H4 (cell line): Measurements from ENCODE around the gene PTPN1. TPM values are rescaled to one million over a fixed set of nuclear protein-coding genes. Genes with fewer than 3 reads are reported as not detected.
A peak's percentile ranks its signal among the peaks of the same experiment; 100 is the strongest.

Experiments used
- DNase-seq: peaks from one replicate; pipeline ENCODE4 v3.0.0-alpha.2; 2015; ENCODE audit warnings: low spot score
- total RNA-seq: library from RNA; depleted of rRNA; stranded (reverse); fragments of >200 nt; shearing (Covaris generic); gene quantifications from 2 replicates; pipeline ENCODE4 v1.2.3, GENCODE V29; 2014

PTPN1 gene
- total RNA-seq, 1 experiment from 2014 or later = 22.8 TPM

DNA sequence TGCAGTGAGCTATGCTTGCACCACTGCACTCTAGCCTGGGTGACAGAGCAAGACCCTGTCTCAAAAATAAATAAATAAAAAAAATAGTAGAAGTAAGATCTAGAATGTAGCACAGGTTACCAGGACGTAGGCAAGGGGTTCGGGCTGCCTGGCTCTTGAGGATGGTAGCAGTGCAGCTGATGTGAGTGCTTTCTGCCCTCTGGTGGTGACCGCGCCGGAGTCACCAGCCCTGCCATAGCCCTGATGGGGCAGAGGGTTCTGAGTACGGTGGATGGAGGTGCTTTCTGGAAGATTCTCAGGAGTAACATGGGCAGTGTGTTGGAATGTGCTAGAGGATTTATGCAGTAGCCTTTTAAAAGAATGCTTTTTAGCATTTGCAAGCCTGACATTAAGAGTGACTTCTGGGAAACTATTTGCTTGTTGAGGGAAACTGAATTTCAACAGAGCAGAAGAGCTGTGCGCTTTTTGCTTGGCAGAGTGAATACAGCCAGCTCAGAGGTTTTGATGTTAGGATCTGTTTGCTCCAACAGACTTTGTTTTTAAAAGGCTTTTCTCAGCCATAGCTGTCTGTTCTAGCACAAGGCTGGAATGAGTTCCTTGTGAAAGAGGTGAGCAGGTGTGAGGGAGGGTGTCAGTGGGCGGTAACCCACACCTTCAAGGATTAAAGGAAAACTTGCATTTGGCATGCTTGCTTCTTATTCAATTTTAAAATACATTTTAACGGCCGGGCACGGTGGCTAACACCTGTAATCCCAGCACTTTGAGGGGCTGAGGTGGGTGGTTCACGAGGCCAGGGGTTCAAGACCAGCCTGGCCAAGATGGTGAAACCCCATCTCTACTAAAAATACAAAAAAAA is 65.9 kb downstream of the PTPN1 start:
- DNase-seq = peak; percentile 43

DNA sequence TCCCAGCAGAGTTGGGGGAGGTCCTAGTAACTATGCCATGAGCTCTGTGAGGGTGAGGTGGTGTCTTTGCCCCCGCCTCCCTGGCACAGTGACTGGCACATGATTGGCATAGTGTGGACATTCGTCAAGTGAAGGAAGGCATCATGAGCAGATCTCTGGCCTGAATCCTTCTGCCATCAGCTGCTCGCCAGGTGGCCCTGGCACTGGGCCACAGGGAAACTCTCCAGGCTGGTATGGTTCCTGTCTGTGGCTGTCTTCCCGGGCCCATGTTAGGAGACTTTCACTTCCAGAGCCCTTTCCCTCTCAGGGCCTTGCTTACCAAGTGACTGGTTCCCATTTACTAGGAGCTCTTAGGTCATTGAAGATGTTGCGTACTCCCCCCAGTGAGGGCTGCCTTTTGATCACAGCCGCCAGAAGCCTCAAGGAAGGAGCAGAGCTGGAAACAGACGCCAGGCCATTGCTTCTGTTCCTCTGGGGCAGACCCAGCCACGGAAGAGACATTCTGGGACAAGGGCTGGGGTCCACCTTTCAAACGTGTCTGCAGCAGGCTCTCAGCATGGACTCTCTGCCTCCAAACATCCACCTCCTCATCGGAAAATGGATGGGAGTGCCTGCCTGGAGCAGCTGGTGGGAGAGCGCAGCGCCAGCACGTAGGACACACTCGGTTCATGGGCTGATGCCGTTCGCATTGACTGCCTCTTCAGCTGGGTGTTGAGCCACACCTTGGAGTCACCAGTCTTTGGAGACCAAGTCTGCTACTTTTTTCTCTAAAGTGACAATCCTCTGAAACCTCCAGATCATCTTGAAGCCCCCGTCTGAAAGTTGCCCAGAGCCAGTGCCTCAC is 67.2 kb downstream of the PTPN1 start:
- DNase-seq = no peak

DNA sequence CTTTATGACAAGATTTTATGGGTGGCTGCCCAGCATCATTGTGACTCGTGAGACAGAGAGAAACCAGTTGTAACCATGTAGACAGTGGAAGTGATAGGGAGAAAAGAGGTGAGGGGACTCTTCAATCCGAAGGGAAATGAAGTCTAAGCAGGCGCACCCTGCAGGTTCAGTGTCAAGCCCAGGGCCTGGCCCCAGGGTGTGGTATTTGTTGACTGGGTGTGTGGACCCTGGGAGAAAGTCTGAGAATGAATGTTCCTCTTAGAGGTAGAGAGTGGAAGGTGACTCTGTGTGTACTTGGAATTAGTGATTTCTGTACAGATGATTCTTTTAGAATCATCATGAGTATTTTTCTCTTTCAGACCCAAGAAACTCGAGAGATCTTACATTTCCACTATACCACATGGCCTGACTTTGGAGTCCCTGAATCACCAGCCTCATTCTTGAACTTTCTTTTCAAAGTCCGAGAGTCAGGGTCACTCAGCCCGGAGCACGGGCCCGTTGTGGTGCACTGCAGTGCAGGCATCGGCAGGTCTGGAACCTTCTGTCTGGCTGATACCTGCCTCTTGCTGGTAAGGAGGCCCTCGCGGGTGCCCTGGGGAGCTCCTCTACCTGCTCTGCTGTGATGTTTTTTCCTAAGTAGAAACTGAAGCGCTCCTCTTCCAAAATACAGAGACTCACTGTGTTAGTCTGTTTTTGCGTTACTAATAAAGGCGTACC is 68.0 kb downstream of the PTPN1 start:
- DNase-seq = no peak

DNA sequence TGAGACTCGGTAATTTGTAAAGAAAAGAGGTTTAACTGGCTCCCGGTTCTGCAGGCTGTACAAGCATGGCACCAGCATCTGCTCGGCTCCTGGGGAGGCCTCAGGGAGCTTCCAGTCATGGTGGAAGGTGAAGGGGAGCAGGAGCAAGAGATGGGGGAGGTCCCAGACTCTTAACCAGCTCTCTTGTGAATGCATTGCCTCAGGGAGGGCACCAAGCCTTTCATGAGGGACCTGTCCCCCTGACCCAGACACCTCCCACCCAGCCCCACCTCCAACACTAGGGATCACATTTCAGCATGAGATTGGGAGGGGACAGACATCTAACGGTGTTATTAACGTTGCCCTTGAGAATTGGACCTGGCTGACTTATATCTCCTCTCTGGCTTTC is 68.6 kb downstream of the PTPN1 start:
- DNase-seq = no peak

DNA sequence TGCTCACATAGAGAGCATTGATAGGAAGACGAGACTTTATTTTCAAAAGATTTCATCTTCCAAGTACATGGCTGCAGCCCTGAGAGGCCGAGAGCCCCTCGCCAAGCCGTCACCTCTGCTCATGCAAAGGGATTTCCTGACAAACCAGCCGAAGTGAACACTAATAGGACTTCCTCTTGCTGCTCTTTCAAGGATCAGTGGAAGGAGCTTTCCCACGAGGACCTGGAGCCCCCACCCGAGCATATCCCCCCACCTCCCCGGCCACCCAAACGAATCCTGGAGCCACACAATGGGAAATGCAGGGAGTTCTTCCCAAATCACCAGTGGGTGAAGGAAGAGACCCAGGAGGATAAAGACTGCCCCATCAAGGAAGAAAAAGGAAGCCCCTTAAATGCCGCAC is 69.3 kb downstream of the PTPN1 start:
- DNase-seq = no peak

DNA sequence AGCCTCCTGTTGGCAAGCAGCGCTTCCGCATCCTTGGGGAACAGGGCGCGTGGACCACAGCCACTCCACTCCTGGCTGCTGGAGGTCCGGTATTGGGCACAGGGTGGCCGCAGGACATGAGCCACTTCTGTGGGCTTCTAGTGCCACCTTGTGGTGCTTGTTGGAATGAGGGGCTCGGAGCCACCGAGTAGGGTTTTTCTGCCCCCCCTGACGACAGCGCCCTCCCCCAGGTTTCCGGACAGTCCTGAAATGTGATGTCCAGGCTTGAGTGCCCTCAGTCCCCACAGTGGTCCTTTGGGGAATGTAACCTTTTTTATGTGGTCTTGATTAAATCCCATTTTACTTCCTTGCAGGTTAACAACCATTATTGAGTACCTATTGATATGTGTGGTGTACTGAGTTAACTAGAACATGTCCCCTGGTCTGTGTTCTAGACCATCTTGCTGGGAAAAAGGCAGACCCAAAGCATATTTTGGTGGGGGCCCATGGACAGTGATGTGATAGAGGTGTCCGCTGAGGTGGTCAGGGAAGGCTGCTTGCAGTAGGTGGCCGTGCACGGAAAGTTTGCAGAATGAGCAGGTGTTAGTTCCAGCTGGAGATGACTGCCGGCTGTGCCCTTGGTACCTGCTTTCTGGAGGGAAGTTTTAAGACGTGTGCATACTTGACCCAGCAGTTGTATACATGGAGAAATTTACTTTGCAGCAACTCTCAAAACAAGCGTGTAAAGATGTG is 70.0 kb downstream of the PTPN1 start:
- peak; percentile 44 for DNase-seq

DNA sequence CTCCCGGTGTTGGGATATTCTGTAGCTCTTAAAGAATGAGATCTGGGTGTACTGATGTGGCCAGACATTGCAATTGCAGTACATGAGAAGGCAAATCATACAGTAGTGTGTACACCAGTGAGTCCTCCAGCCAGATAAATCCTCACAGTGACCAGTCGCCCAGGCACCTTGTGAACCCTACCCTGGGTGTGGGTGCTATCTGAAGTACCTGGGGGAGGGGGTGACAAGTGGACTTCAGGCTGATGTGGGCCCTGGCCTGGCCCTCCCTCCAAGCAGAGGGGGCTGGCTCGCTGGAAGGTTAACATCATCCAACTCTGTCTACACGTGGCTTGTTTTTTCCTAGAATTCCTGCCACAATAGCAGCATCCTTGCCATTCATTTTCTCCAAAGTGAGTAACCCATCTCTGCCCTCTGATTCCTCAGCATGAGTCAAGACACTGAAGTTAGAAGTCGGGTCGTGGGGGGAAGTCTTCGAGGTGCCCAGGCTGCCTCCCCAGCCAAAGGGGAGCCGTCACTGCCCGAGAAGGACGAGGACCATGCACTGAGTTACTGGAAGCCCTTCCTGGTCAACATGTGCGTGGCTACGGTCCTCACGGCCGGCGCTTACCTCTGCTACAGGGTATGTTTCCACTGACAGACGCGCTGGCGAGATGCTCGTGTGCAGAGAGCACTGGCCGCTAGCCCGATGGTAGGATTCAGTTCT is 70.8 kb downstream of the PTPN1 start:
- DNase-seq = no peak

DNA sequence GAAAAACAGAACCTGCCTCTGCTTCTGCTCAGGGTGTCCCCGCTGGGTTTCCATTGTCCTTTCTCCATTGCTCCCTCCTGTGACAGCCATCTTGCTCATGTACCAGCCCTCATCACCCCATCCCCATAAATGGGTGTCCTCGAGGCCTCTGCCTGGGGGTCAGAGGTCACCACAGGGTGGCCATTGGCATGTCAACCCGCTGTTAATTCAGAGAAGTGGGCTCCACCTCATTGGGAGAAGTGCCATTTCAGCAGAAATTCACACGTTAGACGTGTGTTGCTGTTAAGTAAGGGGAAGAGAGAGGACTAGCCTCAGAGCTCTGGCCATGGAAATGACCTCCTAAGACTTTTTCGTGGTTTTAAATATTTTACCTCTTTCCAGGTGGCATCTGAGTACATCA is 71.9 kb downstream of the PTPN1 start:
- DNase-seq = no peak

DNA sequence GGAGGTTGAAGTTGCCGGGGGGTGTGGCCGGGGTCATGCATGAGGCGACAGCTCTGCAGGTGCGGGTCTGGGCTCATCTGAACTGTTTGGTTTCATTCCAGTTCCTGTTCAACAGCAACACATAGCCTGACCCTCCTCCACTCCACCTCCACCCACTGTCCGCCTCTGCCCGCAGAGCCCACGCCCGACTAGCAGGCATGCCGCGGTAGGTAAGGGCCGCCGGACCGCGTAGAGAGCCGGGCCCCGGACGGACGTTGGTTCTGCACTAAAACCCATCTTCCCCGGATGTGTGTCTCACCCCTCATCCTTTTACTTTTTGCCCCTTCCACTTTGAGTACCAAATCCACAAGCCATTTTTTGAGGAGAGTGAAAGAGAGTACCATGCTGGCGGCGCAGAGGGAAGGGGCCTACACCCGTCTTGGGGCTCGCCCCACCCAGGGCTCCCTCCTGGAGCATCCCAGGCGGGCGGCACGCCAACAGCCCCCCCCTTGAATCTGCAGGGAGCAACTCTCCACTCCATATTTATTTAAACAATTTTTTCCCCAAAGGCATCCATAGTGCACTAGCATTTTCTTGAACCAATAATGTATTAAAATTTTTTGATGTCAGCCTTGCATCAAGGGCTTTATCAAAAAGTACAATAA is 72.5 kb downstream of the PTPN1 start:
- no peak for DNase-seq

DNA sequence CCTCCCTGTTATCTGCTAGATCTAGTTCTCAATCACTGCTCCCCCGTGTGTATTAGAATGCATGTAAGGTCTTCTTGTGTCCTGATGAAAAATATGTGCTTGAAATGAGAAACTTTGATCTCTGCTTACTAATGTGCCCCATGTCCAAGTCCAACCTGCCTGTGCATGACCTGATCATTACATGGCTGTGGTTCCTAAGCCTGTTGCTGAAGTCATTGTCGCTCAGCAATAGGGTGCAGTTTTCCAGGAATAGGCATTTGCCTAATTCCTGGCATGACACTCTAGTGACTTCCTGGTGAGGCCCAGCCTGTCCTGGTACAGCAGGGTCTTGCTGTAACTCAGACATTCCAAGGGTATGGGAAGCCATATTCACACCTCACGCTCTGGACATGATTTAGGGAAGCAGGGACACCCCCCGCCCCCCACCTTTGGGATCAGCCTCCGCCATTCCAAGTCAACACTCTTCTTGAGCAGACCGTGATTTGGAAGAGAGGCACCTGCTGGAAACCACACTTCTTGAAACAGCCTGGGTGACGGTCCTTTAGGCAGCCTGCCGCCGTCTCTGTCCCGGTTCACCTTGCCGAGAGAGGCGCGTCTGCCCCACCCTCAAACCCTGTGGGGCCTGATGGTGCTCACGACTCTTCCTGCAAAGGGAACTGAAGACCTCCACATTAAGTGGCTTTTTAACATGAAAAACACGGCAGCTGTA is 73.4 kb downstream of the PTPN1 start:
- no peak for DNase-seq

DNA sequence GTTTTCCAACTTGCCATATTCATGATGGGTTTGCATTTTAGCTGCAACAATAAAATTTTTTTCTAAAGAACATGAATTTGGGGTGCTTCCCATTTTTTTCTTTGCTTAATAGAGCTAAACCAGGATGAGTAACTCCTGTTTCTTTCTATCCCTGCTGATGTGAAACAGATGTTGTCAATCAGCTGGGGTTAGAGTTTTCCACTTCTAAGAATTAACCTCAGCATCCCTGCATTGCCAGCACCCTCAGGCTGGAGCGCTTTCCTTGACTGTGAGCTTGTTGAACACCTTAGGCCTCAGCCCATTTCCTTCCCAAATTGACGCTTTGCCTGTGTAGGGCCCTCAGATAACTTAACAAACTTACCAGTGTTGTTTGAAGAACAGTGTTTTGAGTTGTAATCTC is 74.5 kb downstream of the PTPN1 start:
- DNase-seq = no peak

DNA sequence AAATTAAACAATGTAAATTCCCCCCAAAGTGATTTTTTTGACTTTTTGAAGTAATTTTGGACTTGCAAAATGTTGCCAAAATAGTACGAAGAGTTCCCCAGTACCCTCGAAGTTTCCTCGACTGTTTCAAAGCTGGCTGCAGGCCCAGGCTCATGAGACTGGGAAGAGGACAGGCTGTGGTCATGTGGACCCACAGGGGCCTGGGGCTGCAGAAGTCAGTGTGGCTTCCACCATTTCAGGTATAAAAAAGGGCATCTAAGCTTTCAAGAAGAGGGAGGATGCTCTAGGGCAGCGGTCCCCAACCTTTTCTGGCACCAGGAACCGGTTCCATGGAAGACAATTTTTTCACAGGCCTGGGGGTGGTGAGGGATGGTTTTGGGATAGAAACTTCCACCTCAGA is 75.0 kb downstream of the PTPN1 start:
- DNase-seq = no peak

DNA sequence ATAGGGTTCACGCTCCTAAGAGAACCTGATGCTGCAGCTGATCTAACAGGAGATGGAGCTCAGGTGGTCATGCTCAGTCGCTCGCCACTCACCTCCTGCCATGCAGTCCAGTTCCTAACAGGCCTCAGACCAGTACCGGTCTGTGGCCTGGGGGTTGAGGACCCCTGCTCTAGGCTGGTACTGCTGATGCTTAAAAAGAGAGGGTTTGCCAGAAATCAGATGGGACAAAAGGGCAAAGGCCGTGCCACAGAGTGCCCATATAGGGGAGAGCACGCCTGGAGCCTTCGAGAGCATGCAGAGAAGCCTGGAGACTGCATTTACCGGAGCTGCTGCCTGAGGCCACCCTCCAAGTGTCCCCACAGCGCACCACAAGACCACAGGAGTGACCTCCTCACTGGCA is 75.5 kb downstream of the PTPN1 start:
- DNase-seq = no peak

DNA sequence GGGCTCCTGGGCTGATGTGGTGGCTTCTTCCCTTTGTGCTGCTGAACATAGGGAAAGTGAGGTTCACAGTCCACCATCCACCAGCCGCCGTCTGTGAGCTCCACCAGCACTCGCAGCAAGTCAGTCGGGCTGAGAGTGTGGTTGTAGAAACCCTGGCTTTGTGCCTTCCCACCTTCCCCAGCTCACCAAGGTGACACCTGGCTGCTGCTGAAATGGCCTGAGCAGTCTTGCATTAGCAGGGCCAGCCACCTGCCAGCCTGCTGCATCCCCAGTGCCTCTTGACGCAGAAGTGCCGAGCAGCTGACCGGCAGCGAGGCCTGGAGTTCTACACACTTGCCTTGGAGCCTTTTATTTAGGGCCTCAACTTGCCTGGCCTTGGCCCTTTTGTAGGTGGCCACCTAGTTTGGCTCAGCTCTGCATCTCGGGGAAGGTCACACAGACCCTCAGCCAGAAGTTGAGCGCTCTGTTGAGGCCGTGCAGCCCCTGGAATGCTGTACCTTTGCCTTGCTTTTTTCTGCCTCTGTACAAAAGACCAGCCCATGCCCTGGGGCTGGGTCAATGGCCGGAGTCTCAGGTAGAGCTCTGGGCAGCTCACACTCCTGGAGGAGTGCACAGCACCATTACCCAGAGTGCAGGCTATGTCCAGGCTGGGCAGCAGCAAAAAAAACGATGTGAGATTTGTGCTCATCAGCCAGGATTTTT is 76.5 kb downstream of the PTPN1 start:
- no peak for DNase-seq

DNA sequence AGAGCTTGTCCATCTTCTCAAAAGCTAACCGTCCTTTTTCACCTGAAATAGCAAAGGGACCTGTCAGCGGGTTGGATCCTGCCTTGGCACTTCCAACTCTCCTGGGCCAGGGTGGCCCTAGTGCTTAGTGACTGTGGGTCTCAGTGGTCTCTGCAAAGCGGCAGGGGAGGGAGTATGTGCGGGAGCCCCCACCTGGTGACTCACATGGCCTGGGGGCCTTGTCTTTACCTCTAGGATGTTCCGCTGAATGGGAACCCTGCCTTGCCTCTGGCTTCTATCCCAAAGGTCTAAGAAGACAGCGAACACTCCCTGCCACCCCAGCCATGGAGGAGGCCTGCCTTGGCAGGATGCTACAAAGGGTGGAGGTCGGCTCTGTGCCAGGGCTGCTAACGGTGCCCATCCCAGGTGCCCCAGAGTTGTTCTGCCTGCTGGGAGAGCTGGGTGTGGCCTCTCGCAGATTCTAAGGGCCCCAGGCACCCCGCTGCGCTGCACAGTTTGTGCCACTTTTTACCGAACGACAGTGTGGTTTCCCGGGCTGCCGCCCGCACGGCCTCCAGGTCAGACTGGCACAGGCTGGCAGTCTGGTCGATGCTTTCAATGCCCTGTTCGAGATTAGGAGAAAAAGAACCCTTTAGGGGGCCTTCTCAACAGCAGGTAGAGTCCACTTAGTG is 77.2 kb downstream of the PTPN1 start:
- DNase-seq = no peak

DNA sequence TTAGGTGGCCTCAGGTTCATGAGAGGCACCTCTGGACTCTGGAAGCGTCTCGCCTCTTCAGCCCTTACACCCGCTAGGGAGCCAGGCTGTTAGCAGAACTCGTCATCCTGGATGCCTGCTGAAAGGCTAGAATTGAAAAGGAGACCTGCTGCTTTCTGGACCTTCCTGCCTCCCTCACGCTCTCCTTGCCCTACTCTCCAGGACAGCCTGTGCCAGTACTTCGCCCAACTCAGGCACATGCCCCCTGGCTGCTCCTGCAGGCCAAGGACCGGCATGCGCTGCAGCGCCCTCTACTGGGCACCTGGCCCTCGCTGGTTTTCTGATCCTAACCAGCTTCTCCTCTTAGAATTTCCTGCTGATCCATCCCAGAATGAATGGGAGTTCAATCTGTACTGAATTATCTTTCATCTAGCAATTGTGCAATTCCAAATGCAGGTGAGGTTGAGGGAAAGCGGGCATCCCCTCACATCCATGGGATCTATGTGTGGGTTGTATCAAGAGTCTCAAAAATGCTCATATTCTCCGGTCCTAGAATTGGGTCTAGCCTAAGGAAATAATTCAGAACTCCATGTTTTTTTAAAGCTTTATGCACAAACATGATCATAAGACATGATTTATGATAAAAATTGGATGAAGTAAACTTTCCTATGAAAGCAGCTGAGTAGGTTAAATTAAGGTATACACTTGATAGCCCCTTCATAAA is 78.0 kb downstream of the PTPN1 start:
- peak; percentile 64 for DNase-seq

DNA sequence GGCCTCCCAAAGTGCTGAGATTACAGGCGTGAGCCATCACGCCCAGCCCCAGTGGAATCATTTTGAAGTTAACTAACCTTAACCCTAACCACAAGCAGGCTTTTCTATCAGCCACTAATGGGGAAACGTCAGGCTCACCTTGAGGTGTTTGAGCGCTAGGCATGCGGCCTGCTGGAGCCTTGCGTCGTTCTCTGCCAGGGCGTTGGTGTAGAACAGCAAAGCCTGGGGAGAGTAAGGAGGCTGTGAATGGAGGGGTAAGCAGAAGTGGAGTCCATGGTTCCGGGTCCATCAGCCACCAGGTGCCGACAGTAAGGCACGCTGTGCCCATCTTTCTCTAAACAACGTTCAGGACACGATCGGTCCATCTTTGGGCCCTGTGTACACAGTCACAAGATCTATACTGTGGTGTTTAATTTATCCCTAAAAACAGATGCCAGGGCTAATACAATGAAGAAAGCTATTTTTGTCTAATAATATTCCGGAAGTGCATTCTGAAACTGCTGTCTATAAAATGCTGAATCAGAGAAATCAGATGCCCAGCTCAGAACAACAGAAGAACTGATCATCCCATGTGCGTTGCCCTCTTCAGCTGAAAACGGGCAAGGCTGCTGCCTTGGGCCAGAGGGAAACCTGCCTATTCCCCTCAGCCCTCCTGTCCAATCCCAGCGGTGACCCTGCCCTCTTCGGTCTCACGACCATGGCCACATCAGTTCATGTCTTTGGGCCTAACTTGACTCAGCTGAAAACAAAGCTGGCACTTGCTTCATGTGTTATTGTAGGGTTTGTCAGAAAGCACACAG is 79.6 kb downstream of the PTPN1 start:
- DNase-seq = no peak
